PC-9 (cell line): ENCODE data around the gene IDNK. TPM values are rescaled to one million over a fixed set of nuclear protein-coding genes. Genes with fewer than 3 reads are reported as not detected.

Experiments
- Bru-seq: library from RNA; stranded (reverse); fragments of 400-500 nt; gene quantifications from one replicate; lab custom pipeline; 2021; lab: Mats Ljungman, UMichigan
- BruChase-seq, 2 experiments: library from RNA; stranded (reverse); fragments of 400-500 nt; gene quantifications; one replicate each; lab custom pipeline; 2021; lab: Mats Ljungman, UMichigan
- BruUV-seq: library from RNA; stranded (reverse); fragments of 400-500 nt; replicated peaks from 2 replicates; lab custom pipeline; 2021; lab: Mats Ljungman, UMichigan
- CTCF ChIA-PET: fragments of 300-600 bp; sonication (Branson Sonifier 250); formaldehyde crosslinking; loops from one replicate; lab custom pipeline; 2022; ENCODE audit warnings: antibody characterized with exemption; lab: Charles Lee
- POLR2A ChIA-PET: fragments of 300-600 bp; sonication (Branson Sonifier 250); formaldehyde crosslinking; loops from one replicate; lab custom pipeline; 2022; ENCODE audit warnings: antibody characterized with exemption; ENCODE audit not compliant: unreplicated experiment; lab: Charles Lee
- DNase-seq, 2 experiments: peaks; one replicate each; pipeline versions ENCODE4 v3.0.0 to v3.0.0-alpha.2; 2015 to 2022; ENCODE audit warnings: mixed read lengths in 1 of 2
- H2AFZ ChIP-seq: fragments of 200-600 bp; sonication (generic); 2 replicates; pipeline ENCODE4 v1.8.1; 2017; ENCODE audit warnings: antibody characterized with exemption
- H3F3A ChIP-seq: fragments of 200-600 bp; sonication (generic); 2 replicates; pipeline ENCODE4 v1.8.1; 2017; ENCODE audit warnings: antibody characterized with exemption, mild to moderate bottlenecking, low read depth; ENCODE audit not compliant: insufficient read depth
- H3K27ac ChIP-seq: fragments of 200-600 bp; sonication (generic); 2 replicates; pipeline ENCODE4 v1.6.1; 2016; ENCODE audit warnings: mixed run types
- H3K27me3 ChIP-seq: fragments of 200-600 bp; sonication (generic); 2 replicates; pipeline ENCODE4 v1.6.1; 2016; ENCODE audit warnings: low read depth, mixed run types; ENCODE audit not compliant: insufficient read depth
- H3K36me3 ChIP-seq: fragments of 200-600 bp; sonication (generic); 2 replicates; pipeline ENCODE4 v1.6.1; 2016; ENCODE audit warnings: low read depth, mixed run types
- H3K4me1 ChIP-seq: fragments of 200-600 bp; sonication (generic); replicated peaks from 2 replicates; pipeline ENCODE4 v1.6.1; 2016; ENCODE audit warnings: mixed run types; ENCODE audit not compliant: insufficient read depth
- H3K4me2 ChIP-seq: fragments of 200-600 bp; sonication (generic); 2 replicates; pipeline ENCODE4 v1.6.1; 2017; ENCODE audit warnings: mixed run types
- H3K4me3 ChIP-seq: fragments of 200-600 bp; sonication (generic); 2 replicates; pipeline ENCODE4 v1.6.1; 2016; ENCODE audit warnings: mixed run types
- H3K79me2 ChIP-seq: fragments of 200-600 bp; sonication (generic); 2 replicates; pipeline ENCODE4 v1.6.1; 2017; ENCODE audit warnings: low read depth, mixed run types
- H3K9me2 ChIP-seq: fragments of 200-600 bp; sonication (generic); 2 replicates; pipeline ENCODE4 v1.8.1; 2017; ENCODE audit warnings: mild to moderate bottlenecking; ENCODE audit not compliant: insufficient read depth
- H3K9me3 ChIP-seq: fragments of 200-600 bp; sonication (generic); 2 replicates; pipeline ENCODE4 v1.8.1; 2016; ENCODE audit warnings: low read depth; ENCODE audit not compliant: insufficient read depth
- H4K20me1 ChIP-seq: fragments of 200-600 bp; sonication (generic); 2 replicates; pipeline ENCODE4 v1.8.1; 2017; ENCODE audit not compliant: insufficient read depth
- CTCF ChIP-seq: fragments of 200-600 bp; sonication (generic); conservative IDR thresholded peaks from 2 replicates; pipeline ENCODE4 v1.6.1; 2017; ENCODE audit warnings: mixed run types, antibody characterized with exemption, mild to moderate bottlenecking, moderate library complexity
- EZH2 ChIP-seq: fragments of 200-600 bp; sonication (generic); IDR thresholded peaks from 2 replicates; pipeline ENCODE4 v1.8.0; 2017; ENCODE audit warnings: antibody characterized with exemption, low read depth
- intact Hi-C: fragments of 100-400 bp; cut with micrococcal nuclease; formaldehyde crosslinking; loops from one replicate; pipeline ENCODE4 v1.10.0; 2022; ENCODE audit not compliant: unreplicated experiment
- long read RNA-seq: library from polyadenylated mRNA; stranded (forward); transcript quantifications from one replicate; pipeline ENCODE4 v2.0.0, GENCODE V29; 2022
- total RNA-seq: library from RNA; stranded (reverse); gene quantifications from 2 replicates; pipeline ENCODE4 v1.2.3, GENCODE V29; 2021

The IDNK gene
- total RNA-seq: 1.7 and 4.6 TPM in 2 replicates
- percentile 43 among the genes with signal in this experiment for Bru-seq, nascent RNA
- BruChase-seq, experiment 1, labeled RNA remaining after a 2-hour chase: percentile 36 among the genes with signal in this experiment
- BruChase-seq, experiment 2, labeled RNA remaining after a 6-hour chase: percentile 33 among the genes with signal in this experiment
- long read RNA-seq, transcript IDNK-202 (5 exons, 692 nt): major isoform, 6 of 13 reads
- long read RNA-seq, partial matches to known transcripts: 0 of 13 reads
- long read RNA-seq, other reads (novel, unspliced or antisense): 5 of 13 reads

GRCh38 chr9:83622939-83623678, at the start of gene IDNK:
IDNK (plus strand) TSS chr9:83623143; CDS start chr9:83623172, 29 bp downstream.
- Histone ChIP-seq H3K79me2 (no peaks in the 10 kb centered on the region), H3K9me2 (no peaks in the 10 kb centered on the region), H3K9me3 (no peaks in the 10 kb centered on the region), H3K4me2 (peak within 1 kb of the TSS; percentile 79), H3K4me3 (peak within 1 kb of the TSS; percentile 86), H4K20me1 (no peaks in the 10 kb centered on the region), H2AFZ (peak within 1 kb of the TSS; percentile 93), H3K27ac (peak within 1 kb of the TSS; percentile 25), H3F3A (peaks cover 15% of the 10 kb centered on the region), H3K36me3 (no peaks in the 10 kb centered on the region), H3K27me3 (no peaks in the 10 kb centered on the region), H3K4me1 (peaks cover 9% of the 10 kb centered on the region)
- intact Hi-C loops: loop anchor here (5.0 kb wide), 1 partner anchor 299 kb away; the partner anchor contains the start of gene KIF27
- peak in 1 of 2 experiments; percentile 48 for DNase-seq
- POLR2A ChIA-PET: no interaction called here
- CTCF ChIA-PET: interaction anchor here (0.5 to 0.7 kb wide), 3 partner anchors 26 to 1999 kb away, joined by 3 to 6 read pairs (median 3); no protein-coding TSS in a partner anchor
- TF ChIP-seq EZH2: no peak
- no peak for TF ChIP-seq CTCF
- BruUV-seq: no TSS peak

- Histone ChIP-seq H3K27ac (no peak overlapping the region), H3K79me2 (no peaks in the 10 kb centered on the region), H3K4me2 (no peak overlapping the region), H3K9me2 (no peaks in the 10 kb centered on the region), H3K4me3 (no peak overlapping the region), H3K9me3 (0 out of 2 replicates have a peak, but pooled peaks cover 13% of the 10 kb centered on the region), H3K27me3 (no peaks in the 10 kb centered on the region), H4K20me1 (no peaks in the 10 kb centered on the region), H3K4me1 (peaks cover 19% of the 10 kb centered on the region), H3K36me3 (no peaks in the 10 kb centered on the region), H2AFZ (no peak overlapping the region), H3F3A (peaks cover 7% of the 10 kb centered on the region; the same call in 1 of the 2 replicates)
- DNase-seq: no peak
- ChIA-PET POLR2A (no interaction called here), CTCF (no interaction called here)
- TF ChIP-seq EZH2: no peak
- no peak for TF ChIP-seq CTCF
- intact Hi-C loops: no loop called here
- no TSS peak for BruUV-seq
Observed at GRCh38 chr9:83574482-83574881, 48.5 kb upstream of the IDNK start.

DNA sequence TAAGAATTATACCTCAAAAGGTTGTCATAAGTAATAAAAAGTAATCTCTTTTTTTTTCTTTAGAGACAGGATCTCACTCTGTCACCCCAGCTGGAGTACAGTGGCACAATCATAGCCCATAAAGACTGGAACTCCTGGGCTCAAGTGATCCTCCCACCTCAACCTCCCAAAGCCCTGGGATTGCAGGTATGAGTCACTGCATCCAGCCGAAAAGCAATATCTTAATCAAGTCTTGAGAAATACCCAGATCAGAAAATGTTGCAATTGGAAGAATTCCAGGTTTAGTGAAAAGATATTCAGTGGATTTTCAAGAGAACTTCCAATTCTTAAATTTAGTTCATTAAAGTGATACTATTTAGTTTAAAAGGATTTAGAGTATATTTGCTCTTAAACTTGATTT, 40.9 kb upstream of the IDNK start:
- BruUV-seq: no TSS peak

More for the DNA sequence above, 40.9 kb upstream of the IDNK start:
- TF ChIP-seq CTCF (no peak), EZH2 (no peak)
- Histone ChIP-seq H3K9me3 (peaks cover 14% of the 10 kb centered on the region; the same call in 1 of the 2 replicates), H3K36me3 (no peaks in the 10 kb centered on the region), H3K9me2 (no peaks in the 10 kb centered on the region), H4K20me1 (no peaks in the 10 kb centered on the region), H3K27me3 (no peaks in the 10 kb centered on the region), H3K4me3 (no peak overlapping the region), H3K27ac (no peak overlapping the region), H3K4me1 (no peaks in the 10 kb centered on the region; the same call in 1 of the 2 replicates), H2AFZ (no peak overlapping the region), H3F3A (no peaks in the 10 kb centered on the region; the same call in 1 of the 2 replicates), H3K79me2 (no peaks in the 10 kb centered on the region), H3K4me2 (no peak overlapping the region)
- ChIA-PET CTCF (no interaction called here), POLR2A (no interaction called here)
- peak in 1 of 2 experiments; percentile 58 for DNase-seq
- intact Hi-C loops: loop anchor here (5.0 kb wide), 1 partner anchor 250 kb away; no protein-coding TSS in a partner anchor
